GM18499 (cell line): Measurements from ENCODE around the gene SMKR1.
"Not testable (repeated sequence)": the region's sequence is repeated elsewhere in the genome, so short reads cannot be mapped to it uniquely, and the experiment has no call there.

Source experiments
- ATAC-seq: cut with Tn5 transposase; IDR thresholded peaks from one replicate; pipeline ENCODE4 v1.9.1; 2021; ENCODE audit warnings: moderate number of reproducible peaks; ENCODE audit not compliant: insufficient read depth, unreplicated experiment

Gene SMKR1

GRCh38 chr7:129481376-129481775 lies 21.0 kb upstream of the SMKR1 start:
- not testable (repeated sequence) for ATAC-seq

DNA sequence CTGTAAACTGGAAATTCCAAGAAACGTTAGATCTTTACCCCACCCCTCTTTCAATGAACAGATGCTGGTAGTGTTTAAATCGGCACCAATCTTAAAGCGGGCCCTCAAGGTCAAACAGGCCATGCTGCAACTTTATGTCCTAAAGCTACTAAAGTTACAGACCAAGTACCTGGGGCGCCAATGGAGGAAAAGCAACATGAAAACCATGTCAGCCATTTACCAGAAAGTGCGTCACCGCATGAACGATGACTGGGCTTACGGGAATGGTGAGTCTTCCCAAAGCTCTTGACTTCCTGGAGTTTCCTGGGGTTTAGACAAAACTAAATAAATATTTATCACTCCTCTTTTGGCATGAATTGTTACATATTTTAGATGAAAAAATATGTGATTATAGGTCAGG lies 19.6 kb upstream of the SMKR1 start:
- no peak for ATAC-seq

DNA sequence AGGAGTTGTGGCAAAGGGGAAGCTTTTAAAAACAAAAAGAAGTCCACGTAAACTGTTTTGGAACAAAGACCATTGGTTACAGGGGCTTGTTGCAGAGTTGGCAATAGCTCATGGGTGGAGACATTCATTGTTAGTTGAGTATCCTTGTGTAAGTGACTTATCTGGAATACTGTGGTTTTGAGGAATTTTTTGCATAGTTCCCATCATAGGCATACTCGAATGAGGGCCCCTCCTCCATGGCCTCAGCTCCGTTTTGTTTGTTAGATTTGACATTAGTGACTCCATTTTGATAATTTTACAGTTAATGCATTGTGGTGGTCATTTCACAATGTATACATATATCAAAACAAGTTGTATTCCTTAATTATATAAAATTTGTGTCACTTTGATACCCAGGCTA lies 12.8 kb upstream of the SMKR1 start:
- no peak for ATAC-seq

DNA sequence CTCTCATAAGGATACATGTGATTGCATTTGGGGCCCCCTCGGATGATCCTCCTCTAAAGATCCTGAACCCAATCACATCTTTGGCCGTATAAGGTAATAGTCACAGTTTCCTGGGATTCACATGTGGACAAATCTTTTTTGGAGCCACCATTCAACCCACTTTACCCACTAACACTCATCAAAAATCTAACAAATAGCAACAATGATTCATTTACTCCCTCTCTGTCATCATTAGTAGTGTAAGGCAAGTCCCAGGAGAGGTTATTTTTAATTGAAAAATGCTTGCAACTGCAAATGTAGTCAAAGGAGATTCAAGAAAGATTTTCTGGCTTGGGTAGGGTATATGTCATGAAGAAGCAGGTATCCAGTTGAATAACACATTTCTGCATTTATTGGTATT lies 9.9 kb upstream of the SMKR1 start:
- ATAC-seq = no peak

DNA sequence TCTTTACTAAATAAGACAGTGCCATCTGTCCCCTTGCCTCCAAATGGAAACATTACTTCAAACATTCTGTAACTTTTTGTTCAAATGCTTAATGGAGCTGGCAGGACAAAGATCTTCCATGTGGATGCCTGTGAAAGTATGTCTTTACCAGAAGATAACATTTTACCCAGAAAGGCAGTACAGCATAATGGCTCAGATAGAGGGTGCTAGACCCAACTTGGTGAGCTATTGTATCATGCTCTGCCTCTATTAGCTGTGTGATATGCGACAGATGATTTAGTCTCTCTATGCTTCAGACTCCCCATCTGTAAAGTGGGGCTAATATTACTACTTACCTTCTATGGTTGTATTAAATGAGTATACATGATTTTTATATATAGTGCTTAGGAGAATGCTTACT lies 8.8 kb upstream of the SMKR1 start:
- peak; percentile 29 for ATAC-seq

DNA sequence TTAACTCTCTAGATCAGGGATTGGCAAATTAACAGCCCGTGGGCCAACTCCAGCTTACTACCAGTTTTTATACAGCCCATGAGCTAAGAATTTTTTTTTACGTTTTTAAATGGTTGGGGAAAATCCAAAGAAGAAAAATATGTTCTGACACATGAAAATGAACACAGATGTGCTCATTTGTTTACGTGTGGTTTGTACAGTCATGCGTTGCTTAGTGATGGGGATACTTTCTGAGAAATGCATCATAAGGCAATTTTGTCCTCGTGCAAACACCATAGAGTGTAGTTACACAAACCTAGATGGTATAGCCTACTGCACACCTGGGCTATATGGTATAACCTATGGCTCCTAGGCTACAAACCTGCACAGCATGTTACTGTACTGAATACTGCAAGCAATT lies 8.3 kb upstream of the SMKR1 start:
- ATAC-seq = peak; percentile 62

- no peak for ATAC-seq
Measured at GRCh38 chr7:129495987-129496386, 6.3 kb upstream of the SMKR1 start.

- ATAC-seq = no peak
Measured at GRCh38 chr7:129496653-129497052, 5.7 kb upstream of the SMKR1 start.

GRCh38 chr7:129497156-129497555 lies 5.2 kb upstream of the SMKR1 start:
- ATAC-seq = no peak

DNA sequence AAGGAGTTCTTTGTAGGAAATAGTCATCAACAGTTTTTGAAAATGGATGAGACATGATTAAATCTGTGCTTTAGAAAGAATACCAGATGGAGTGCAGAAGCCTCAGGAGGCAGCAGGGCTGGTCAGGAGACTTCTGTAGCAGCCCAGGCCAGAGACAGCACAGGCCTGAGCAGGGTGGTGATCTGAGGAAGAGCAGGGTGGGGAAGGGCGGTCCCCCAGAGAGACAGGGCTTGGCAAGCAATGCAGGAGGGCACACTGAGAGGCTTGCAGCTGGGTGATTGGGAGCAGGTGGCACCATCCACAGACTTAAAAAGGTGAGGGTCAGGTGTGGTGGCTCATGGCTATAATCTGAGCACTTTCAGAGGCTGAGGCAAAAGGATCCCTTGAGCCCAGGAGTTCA lies 4.3 kb upstream of the SMKR1 start:
- no peak for ATAC-seq

DNA sequence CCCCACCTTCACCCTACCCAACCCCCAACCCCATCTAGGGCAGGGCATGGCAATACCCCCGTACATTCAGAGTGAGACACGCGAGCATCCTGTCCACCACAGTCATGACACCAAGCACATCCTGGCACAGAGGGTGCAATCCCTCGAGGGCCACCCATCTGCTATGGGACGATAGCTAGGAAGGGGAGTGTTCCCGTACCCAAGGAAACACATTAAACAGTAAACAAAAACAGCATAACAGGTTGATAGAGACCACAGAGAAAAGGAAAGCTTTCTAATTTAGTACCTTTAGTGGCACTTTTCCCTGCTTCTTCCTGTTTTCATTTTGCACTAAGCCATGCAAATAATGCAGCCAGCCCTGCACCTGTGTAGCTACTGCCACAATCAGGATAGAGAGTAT lies 2.3 kb upstream of the SMKR1 start:
- ATAC-seq = no peak

DNA sequence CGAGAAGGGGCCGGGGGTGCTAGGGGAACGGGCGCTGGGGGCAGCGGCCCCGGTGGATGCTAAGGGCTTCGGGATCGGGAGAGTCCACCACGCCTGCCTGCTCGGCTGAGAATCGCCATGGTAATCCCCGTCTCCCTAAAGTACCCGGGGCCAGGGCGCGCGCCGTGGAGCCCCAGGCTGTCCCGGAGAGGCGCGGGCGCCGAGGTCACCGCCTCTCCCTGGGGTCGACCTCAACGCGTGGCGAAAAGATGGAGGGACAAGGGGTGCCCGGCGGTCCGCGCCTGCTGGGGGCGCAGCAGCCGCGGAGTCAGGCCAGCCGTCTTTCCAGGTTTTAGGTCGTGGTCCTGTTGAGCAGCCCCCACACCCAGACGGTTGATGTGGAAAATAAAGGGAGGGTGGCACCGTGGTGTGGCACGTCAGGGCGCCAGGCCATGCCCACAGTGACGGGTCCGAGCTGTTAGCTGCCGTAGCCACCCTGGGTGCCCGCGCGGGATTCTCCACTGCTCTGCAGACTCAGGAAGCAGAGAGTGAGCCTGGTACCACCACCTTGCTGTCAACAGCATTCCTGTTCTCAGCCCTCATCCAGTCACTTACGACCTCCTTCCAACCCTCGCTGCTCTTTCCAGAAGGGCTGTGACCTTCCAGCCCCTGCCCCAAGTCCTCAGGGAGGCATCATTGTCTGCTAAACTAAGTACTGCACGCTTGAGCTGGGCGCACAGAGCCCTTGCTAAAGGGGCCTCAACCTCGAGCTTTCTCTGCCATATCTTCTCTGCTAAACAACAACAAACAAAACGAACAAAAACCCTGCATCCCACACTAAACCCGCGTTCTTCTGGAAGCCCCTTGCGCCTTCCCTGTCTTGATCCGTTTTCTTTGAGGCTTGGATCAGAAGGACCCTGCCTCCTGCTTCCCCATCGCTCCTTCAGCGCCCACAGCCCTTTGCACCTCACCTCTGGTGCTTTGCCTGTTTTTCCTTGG lies 666 bp downstream of the SMKR1 start:
- no peak for ATAC-seq

DNA sequence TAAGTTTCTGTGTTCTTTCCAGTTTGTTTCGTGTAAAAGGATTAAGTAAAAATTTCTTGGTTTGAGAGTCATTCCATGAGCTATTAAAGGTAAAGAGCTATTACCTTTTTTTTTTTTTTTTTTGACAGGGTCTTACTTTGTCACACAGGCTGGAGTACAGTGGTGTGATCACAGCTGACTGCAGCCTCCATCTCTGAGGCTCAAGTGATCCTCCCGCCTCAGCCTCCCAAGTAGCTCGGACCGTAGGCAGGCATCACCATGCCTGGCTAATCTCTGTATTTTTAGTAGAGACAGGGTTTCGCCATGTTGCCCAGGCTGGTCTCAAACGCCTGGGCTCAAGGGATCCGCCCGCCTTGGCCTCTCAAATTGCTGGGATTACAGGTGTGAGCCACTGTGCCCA lies 1.4 kb downstream of the SMKR1 start:
- no peak for ATAC-seq

- no peak for ATAC-seq
Measured at GRCh38 chr7:129512192-129512591, 9.9 kb downstream of the SMKR1 start.

DNA sequence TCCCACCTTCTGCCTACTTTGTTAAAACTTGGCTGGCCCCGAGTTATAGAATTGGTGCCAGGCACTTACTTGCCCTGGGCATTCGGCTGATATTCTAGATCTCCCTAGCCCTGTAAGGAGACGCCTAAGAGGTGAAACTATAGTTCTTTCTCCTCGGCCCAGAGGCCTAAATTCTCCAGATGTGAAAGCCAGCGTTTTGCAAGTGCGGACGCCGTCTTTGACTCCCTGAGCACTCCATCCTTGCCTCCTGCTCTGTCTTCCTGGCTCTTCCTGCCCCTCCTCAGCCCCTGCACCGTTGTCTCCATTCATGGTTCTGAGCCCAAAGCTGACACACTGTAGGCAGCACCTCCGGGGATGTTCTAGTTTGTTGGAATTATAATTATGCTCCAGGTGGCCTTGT lies 11.2 kb downstream of the SMKR1 start:
- no peak for ATAC-seq

DNA sequence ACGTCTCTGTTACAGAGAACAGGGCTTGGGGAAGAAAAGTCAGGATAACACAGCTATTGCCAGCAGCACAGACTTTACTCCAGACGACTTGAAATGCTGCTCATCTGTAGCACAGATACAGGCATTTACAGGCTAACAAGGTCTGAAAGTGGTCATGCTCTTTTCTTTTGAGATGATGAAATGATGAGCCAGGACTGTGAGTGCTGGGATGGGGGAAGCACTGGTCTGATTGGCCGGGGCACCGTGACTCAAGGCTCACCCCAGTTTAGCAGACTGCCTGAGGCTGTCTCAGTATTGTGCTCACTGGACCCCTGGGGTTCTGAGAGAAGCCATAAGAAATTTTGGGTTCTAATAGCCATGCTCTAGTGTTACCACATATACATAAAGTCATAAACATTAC lies 12.4 kb downstream of the SMKR1 start:
- no peak for ATAC-seq

- no peak for ATAC-seq
Measured at GRCh38 chr7:129515381-129515780, 13.1 kb downstream of the SMKR1 start.

GRCh38 chr7:129517931-129518330 lies 15.6 kb downstream of the SMKR1 start:
- ATAC-seq = no peak

DNA sequence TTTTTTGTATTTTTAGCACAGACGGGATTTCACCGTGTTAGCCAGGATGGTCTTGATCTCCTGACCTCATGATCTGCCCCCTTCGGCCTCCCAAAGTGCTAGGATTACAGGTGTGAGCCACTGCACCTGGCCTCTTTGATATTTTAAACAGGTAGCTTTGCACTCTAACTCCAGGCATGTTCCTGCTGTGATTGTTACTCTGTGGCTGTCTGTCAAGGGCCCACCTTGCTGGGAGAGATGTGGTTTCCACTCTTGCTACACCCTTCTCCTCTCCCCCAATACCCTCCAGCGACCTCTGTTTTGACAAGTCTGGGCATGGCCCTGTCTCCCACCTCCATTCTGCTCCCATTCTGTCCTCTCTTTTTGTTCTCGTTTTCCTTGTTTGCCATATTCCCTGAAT lies 17.1 kb downstream of the SMKR1 start:
- no peak for ATAC-seq

DNA sequence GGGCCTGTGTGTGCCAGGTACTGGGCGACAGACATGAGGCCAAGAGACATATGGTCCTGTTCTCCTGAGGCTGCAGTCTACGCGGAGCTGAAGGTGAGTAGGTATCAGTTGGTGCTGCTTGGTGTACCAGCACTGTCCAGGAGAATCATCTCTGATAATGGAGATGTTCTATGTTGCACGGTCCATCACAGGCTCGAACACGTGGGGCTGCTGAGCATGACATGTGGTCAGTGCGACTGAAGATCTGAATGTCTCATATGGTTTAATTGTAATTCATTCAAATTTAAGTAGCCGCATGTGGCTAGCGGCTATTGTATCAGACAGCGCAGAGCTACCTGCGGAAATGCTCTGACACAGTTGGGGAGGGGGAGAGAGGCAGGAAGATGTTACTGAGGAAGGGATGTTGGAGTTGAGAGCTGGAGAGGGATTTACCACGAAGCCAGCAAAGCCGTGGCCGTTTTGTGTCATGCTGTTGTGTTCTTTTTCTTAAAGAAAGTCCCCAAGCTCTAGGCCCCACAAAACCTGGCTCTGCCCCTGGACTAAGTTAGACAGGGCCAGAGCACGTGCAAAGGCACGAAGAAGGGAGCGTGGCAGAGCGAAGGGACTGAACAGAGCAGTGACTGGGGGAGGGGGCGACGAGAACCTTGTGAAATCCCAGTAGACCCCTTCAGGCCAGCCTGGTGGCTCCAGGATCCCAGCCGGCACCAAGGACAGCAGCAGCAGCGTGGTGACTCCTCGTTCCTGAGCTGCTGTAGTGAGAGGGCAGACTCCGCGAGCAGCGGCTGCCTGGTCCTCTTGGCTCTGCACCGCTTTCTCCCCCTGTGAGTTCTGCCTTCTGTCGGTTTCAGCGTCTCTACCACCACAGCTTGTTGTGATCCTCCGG lies 20.0 kb downstream of the SMKR1 start:
- ATAC-seq = no peak

- no peak for ATAC-seq
Measured at GRCh38 chr7:129522971-129523340, 20.6 kb downstream of the SMKR1 start.
